ENCODE data around the gene POLR2E. TPM values are rescaled to one million over a fixed set of nuclear protein-coding genes. Genes with fewer than 3 reads are reported as not detected.

Gene POLR2E
- polyA plus RNA-seq, 4 donors: 139 to 183 (median 154) TPM

- DNase-seq (ENCODE audit: low read depth in 4 of 4, low spot score in 2 of 4): no peak
Observed at GRCh38 chr19:1052349-1052975, 42.7 kb downstream of the POLR2E start.

GRCh38 chr19:1051791-1052190 lies 43.4 kb downstream of the POLR2E start:
- DNase-seq (ENCODE audit: low read depth in 4 of 4, low spot score in 2 of 4): no peak

- DNase-seq (ENCODE audit: low read depth in 4 of 4, low spot score in 2 of 4): no peak
Observed at GRCh38 chr19:1050989-1051788, 44.0 kb downstream of the POLR2E start.

- DNase-seq (ENCODE audit: low read depth in 4 of 4, low spot score in 2 of 4): no peak
Observed at GRCh38 chr19:1049800-1050199, 45.4 kb downstream of the POLR2E start.

GRCh38 chr19:1049106-1049505 lies 46.1 kb downstream of the POLR2E start:
- DNase-seq (ENCODE audit: low read depth in 4 of 4, low spot score in 2 of 4): no peak

GRCh38 chr19:1047696-1048147 lies 47.5 kb downstream of the POLR2E start:
- DNase-seq (ENCODE audit: low read depth in 4 of 4, low spot score in 2 of 4): no peak

GRCh38 chr19:1046836-1047695 lies 48.1 kb downstream of the POLR2E start:
- DNase-seq (ENCODE audit: low read depth in 4 of 4, low spot score in 2 of 4): no peak

GRCh38 chr19:1046117-1046626 lies 49.0 kb downstream of the POLR2E start:
- no peak for DNase-seq (ENCODE audit: low read depth in 4 of 4, low spot score in 2 of 4)

GRCh38 chr19:1045247-1045603 lies 50.0 kb downstream of the POLR2E start:
- no peak for DNase-seq (ENCODE audit: low read depth in 4 of 4, low spot score in 2 of 4)

- no peak for DNase-seq (ENCODE audit: low read depth in 4 of 4, low spot score in 2 of 4)
Observed at GRCh38 chr19:1042689-1043511, 52.3 kb downstream of the POLR2E start.

- no peak for DNase-seq (ENCODE audit: low read depth in 4 of 4, low spot score in 2 of 4)
Observed at GRCh38 chr19:1041835-1042685, 53.1 kb downstream of the POLR2E start.

GRCh38 chr19:1041272-1041834 lies 53.8 kb downstream of the POLR2E start:
- no peak for DNase-seq (ENCODE audit: low read depth in 4 of 4, low spot score in 2 of 4)

- peak in 1 of 4 donors; percentile 80 for DNase-seq (ENCODE audit: low read depth in 4 of 4, low spot score in 2 of 4)
Observed at GRCh38 chr19:1040476-1041271, 54.5 kb downstream of the POLR2E start.

GRCh38 chr19:1039646-1040475 lies 55.3 kb downstream of the POLR2E start, which contains the start of gene ABCA7:
ABCA7 (plus strand) TSS chr19:1040107; CDS start chr19:1041362, 1,255 bp downstream.
- DNase-seq (ENCODE audit: low read depth in 4 of 4, low spot score in 2 of 4): peak; percentile 83 to 94 (median 91)

GRCh38 chr19:1038978-1039645 lies 56.1 kb downstream of the POLR2E start:
- DNase-seq (ENCODE audit: low read depth in 4 of 4, low spot score in 2 of 4): no peak

GRCh38 chr19:1037621-1038064 lies 57.5 kb downstream of the POLR2E start:
- no peak for DNase-seq (ENCODE audit: low read depth in 4 of 4, low spot score in 2 of 4)

Measured in left renal cortex interstitium (tissue), 4 donors.